ENCODE results near the gene THRB.
A peak's percentile ranks its signal among the peaks of the same experiment; 100 is the strongest.

THRB gene

DNA sequence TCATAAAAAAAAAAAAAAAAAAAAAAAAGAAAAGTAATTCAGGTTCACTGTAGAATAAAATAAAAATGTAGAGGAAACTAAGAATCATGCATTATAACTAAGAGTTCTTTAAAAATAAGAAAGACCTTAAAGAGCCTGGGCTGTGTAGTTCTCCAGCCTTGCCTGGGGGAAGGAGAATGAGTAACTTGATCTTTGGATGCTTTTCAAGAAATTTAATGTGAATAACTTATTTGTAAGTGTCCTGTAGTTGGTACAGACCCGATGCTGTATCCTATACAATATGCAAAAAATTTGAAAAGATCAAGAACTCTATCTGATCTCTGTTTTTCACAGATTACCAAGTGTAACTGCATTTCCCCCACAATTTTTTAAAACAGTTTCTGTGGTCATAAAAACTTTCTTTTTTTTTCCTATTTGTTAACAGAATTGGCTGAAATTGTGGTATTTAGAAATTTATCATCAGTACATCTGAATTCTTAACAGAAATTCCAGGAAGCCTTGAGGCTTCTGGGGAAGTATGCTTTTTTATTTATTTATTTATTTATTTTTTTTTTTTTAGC lies 195.3 kb downstream of the THRB start:
- DNase-seq, result no peak

DNA sequence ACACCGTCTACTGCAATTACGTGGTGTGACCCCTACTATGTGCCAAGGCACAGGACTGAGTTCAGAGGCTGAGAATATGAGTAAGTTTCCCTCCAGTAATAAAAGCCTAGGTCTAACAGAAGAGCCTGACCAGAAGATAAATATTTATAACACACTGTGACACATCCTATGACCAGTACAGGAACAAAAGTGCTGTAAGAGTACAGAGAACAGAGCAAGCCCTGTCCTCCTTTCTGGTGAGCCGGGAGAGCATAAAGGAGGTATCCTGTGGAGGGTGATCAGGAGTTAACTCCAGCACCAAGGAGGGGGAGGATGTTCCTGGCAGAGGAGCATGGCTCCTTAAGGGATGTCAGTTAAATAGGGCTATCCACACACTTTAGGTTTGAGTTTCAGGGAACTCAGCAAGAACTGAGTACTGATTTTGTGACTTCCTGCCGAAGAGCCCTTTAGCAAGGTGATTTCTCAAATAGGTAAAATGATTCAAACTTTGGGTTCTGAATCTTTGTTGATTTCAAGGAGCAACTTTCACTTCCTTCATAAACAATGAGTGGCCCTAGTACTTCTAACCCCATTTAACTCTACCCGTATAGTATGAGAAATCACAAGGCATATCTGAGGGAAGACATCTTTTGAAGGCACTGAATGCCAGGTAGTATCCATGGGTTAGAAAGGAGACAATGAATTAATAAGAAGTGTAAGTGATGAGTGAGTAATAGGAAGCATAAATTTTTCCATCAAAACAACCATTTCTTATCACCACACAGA lies 198.0 kb downstream of the THRB start:
- DNase-seq, result no peak

DNA sequence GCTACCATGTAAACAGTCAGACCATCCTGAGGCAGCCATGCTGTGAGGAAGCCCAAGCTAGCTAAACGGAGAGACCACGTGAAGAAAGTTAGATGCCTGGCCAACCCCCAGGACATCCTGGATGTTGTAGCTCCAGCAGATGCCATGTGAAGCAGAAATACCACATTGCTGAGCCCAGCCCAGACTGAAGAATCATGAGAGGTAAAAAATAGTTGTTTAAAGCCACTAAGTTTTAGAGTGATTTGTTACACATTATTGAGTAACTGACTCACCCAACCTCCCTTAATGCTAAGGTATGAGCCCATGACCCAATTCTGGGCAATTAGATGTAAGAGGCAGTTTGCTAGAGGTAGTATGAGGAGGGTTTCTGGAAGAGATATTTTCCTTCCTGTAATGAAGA lies 200.5 kb downstream of the THRB start:
- no peak for DNase-seq

DNA sequence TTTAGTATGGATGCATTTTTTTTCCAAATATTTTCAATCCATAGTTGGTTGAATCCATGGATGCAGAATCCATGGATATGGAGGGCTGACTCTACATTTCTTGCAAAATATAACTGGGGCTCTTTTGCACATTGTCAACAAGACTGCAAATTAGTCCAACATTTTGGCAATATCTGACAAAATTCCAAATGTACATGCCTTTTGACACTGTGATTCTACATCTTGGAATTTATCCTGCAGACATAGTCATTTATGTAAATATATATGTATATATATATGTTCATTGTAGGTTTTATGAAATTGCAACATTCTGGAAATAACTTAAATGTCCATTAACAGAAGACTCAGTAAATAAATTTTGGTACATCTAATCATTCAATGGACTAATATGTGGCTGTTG lies 203.0 kb downstream of the THRB start:
- no peak for DNase-seq

DNA sequence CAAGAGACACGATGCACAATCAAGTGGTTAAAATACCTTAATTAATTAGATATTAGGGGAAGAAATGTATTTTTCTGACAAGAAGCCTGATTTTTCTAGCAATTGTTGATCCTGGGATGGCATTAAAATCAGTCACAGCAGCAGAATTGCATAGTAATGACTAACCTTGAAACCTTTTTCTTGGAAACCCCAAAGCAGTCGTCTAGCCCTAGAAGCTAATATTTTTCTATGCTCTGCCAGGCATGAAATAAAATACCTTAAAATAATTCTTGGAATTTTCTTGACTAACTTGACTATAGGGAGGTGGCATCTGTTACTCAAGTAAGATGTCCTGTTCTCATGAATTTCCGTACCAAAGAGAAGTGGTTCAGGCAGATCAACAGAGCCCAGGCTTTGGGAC lies 204.1 kb downstream of the THRB start:
- DNase-seq, result no peak

GRCh38 chr3:24288496-24289236 lies 206.0 kb downstream of the THRB start:
- no peak for DNase-seq

GRCh38 chr3:24287755-24288450 lies 206.7 kb downstream of the THRB start:
- no peak for DNase-seq

- no peak for DNase-seq
Observed at GRCh38 chr3:24286405-24286804, 208.2 kb downstream of the THRB start.

DNA sequence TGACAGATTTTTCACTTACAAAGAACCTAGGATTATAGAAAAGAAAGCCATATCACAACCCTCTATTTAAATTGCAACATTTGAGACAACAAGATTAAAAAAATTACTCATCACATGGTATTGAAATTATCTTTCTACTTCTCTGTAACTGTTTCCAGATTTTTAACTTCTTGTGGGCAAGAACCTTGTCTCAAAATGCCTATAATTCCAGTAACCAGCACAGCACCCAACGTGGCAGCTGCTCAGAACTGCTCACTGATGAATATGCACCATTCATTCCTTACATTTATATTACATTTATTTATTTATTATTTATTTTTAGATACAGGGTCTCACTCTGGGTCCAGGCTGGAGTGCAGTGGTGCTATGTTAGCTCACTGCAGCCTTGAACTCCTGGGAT lies 216.1 kb downstream of the THRB start:
- no peak for DNase-seq

- no peak for DNase-seq
Observed at GRCh38 chr3:24273491-24273890, 221.2 kb downstream of the THRB start.

DNA sequence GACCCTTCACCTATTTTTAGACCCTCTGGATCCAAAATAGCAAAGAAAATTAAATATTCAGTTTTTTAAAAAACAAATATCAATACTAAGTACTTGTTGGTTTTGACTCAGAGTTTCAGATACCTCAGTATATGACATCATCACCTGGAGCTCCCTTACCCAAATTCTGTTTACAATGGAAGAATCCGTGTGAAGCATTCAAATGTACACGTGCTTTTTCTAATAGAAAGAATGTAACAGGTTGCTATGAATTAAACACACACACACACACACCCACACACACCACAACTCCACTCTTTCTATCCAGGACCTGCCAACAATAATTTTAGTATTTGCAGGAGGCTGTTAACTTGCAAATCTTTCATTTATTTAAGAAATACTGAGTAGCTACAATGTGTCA lies 221.8 kb downstream of the THRB start:
- no peak for DNase-seq

- DNase-seq, result no peak
Observed at GRCh38 chr3:24272408-24272807, 222.2 kb downstream of the THRB start.

GRCh38 chr3:24271228-24271627 lies 223.4 kb downstream of the THRB start:
- DNase-seq, result no peak

DNA sequence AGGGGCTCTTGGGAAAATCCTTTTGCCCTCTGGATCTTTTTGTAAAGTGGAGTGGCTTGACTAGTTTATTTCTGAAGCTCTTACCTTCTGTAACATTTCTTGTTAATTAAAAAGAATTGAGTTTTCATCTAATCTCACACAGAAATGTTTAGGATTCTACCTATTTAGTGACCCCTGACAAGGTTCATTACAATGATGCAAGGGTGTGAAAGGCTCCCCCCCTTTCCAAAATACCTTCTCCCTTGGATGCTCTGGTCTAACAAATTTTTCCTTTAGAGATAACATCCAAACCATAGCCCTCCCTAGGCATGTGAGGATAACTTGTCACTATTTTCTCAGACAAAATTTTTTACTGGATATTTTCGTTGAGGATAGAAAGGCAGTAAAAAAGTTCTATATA lies 223.9 kb downstream of the THRB start:
- no peak for DNase-seq

GRCh38 chr3:24270204-24270691 lies 224.4 kb downstream of the THRB start:
- DNase-seq, result no peak

DNA sequence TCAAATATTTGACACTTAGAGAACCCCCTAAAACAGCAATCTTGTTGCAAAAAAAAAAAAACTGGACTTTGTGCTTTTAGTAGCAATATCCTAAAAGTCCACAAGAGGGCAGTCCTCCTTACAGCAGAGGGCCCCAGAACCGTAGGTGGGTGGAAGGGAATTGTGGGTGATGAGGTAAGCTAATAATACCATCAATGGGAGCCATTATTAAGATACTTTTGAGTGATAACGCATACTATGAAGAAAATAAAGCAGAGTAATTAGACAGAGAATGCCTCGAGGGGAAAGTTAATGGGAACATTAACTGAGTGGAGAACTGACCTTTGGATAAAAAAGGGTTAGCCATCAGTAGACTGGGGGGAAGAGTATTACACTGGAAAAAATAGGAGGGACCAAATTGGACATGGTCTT lies 229.9 kb downstream of the THRB start:
- peak; percentile 42 for DNase-seq

DNA sequence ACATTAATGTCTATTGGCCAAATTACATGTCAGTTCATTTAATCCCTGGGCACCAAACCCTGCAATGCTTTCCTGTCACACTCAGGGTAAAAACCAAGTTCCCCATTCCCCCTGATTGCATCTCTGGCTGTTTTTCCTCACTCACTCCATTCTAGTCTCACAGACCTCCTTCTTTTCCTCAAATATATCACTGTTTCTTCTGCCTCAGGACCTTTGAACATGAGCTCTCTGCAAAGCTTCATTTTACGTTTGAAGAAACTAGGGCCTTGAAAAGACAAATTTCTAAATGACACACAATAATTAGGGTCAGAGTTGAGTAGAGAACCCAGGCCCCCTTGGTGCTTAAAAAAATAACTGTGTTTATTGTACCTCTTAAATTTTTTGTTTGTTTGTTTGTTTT lies 230.6 kb downstream of the THRB start:
- no peak for DNase-seq

DNA sequence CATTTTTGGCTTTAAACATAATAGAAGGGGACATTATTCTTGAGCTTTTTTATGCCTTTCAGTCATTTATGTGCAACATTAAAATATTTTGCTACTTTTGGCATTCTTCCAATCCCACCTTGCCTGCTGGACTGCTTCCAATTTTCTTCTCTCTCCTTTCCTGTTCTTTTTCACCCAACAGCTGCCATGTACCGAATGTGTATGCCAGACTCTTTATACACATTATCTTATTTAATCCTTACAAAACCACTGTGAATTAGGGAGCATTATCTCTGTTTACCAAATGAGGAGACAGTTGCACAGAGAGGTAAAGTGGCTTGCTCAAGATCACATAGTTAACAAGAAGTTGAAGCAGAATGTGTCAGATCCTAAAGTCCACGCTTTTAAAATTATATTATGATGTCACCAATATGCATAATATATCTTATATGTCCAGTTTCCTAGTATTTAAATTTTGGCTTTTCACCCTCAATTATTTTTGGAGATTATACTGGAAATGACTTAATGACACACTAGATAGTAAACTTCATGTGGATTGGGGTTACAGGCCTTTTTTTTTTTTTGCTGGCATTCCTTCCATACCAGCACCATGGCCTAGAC lies 231.5 kb downstream of the THRB start:
- no peak for DNase-seq

GRCh38 chr3:24261521-24261920 lies 233.1 kb downstream of the THRB start:
- DNase-seq, result no peak

- no peak for DNase-seq
Observed at GRCh38 chr3:24259901-24260512, 234.6 kb downstream of the THRB start.

GRCh38 chr3:24258727-24259600 lies 235.7 kb downstream of the THRB start:
- DNase-seq, result no peak

GRCh38 chr3:24258260-24258659 lies 236.4 kb downstream of the THRB start:
- DNase-seq, result no peak

Measured in activated CD4-positive, alpha-beta T cell treated with anti-CD3 and anti-CD28 coated beads, Interleukin-2, Interleukin-6, amounts not matched to agents 100 ng/mL and 50 ng/mL, durations not matched to agents 16 hours and 8 hours (primary cell).